Loucy (cell line): ENCODE results near the gene FAM124A.

Source experiments
- H2AFZ ChIP-seq: fragments of 200-600 bp; sonication (generic); 2 replicates; pipeline ENCODE4 v1.6.0; 2016; ENCODE audit warnings: antibody characterized with exemption, mild to moderate bottlenecking, low read length, moderate library complexity
- H3F3A ChIP-seq: fragments of 200-600 bp; 2 replicates; pipeline ENCODE4 v1.6.0; 2016; ENCODE audit warnings: antibody characterized with exemption, low read depth, mild to moderate bottlenecking
- H3K27me3 ChIP-seq: fragments of 200-600 bp; sonication (generic); 2 replicates; pipeline ENCODE4 v1.6.1; 2014; ENCODE audit warnings: low read length, mild to moderate bottlenecking; ENCODE audit not compliant: insufficient read depth, poor library complexity, severe bottlenecking
- H3K36me3 ChIP-seq: fragments of 200-600 bp; sonication (generic); 2 replicates; pipeline ENCODE4 v1.6.1; 2016; ENCODE audit warnings: low read length; ENCODE audit not compliant: insufficient read depth
- H3K4me1 ChIP-seq: fragments of 200-600 bp; sonication (generic); 2 replicates; pipeline ENCODE4 v1.5.1; 2014; ENCODE audit warnings: low read length, mild to moderate bottlenecking; ENCODE audit not compliant: insufficient read depth, poor library complexity, severe bottlenecking
- H3K4me2 ChIP-seq: fragments of 200-600 bp; sonication (generic); 2 replicates; pipeline ENCODE4 v1.6.0; 2014; ENCODE audit warnings: antibody characterized with exemption, low read length, low read depth, mild to moderate bottlenecking; ENCODE audit not compliant: poor library complexity, severe bottlenecking
- H3K4me3 ChIP-seq: fragments of 200-600 bp; sonication (generic); 2 replicates; pipeline ENCODE4 v1.5.1; 2014; ENCODE audit warnings: low read length, mild to moderate bottlenecking, mixed read lengths; ENCODE audit not compliant: poor library complexity, severe bottlenecking
- H3K79me2 ChIP-seq: fragments of 200-600 bp; sonication (generic); 2 replicates; pipeline ENCODE4 v1.6.1; 2014; ENCODE audit warnings: low read length; ENCODE audit not compliant: insufficient read depth
- H3K9ac ChIP-seq: fragments of 200-600 bp; sonication (generic); 2 replicates; pipeline ENCODE4 v1.6.0; 2014; ENCODE audit warnings: mild to moderate bottlenecking, low read depth, low read length, moderate library complexity; ENCODE audit not compliant: poor library complexity, severe bottlenecking
- H3K9me2 ChIP-seq: fragments of 200-600 bp; sonication (generic); replicated peaks from 2 replicates; pipeline ENCODE4 v1.6.1; 2016; ENCODE audit warnings: low read depth, low read length, mixed read lengths
- H3K9me3 ChIP-seq: fragments of 200-600 bp; sonication (generic); 2 replicates; pipeline ENCODE4 v1.6.1; 2014; ENCODE audit warnings: mild to moderate bottlenecking, antibody characterized with exemption, low read length, low read depth; ENCODE audit not compliant: insufficient read depth
- H4K20me1 ChIP-seq: fragments of 200-600 bp; sonication (generic); 2 replicates; pipeline ENCODE4 v1.6.0; 2014; ENCODE audit warnings: antibody characterized with exemption, low read length, mild to moderate bottlenecking; ENCODE audit not compliant: insufficient read depth, poor library complexity, severe bottlenecking
- CTCF ChIP-seq: fragments of 200-600 bp; sonication (generic); conservative IDR thresholded peaks from 2 replicates; pipeline ENCODE4 v1.5.1; 2014; ENCODE audit warnings: mild to moderate bottlenecking, antibody characterized with exemption, low read length
- EZH2phosphoT487 ChIP-seq: fragments of 200-600 bp; IDR thresholded peaks from 2 replicates; pipeline ENCODE4 v1.6.1; 2018; ENCODE audit warnings: antibody characterized with exemption, mild to moderate bottlenecking, moderate library complexity, borderline replicate concordance

Gene FAM124A, protein sequence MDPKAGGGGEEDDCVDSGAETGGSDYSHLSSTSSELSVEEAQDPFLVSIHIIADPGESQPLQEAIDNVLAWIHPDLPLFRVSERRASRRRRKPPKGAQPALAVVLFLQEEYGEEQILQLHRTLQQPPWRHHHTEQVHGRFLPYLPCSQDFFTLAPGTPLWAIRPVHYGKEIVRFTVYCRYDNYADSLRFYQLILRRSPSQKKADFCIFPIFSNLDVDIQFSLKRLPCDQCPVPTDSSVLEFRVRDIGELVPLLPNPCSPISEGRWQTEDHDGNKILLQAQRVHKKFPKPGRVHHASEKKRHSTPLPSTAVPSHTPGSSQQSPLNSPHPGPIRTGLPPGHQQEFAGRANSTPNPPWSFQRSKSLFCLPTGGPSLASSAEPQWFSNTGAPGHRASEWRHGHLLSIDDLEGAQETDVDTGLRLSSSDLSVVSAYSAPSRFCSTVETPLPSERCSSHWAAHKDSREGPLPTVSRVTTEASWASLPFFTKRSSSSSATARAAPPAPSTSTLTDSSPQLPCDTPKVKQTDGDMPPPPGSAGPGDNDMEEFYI

GRCh38 chr13:51222037-51222685 lies at the start of gene FAM124A:
Gene FAM124A, plus strand, starts transcription at chr13:51222398. Its CDS starts 104 bp downstream, at chr13:51222502.
- Histone ChIP-seq H3K4me2 (peak within 1 kb of the TSS; percentile 91), H3K4me1 (peaks cover 4% of the 10 kb centered on the region), H3K9ac (peak within 1 kb of the TSS; percentile 44), H3K9me3 (no peaks in the 10 kb centered on the region), H3K79me2 (no peaks in the 10 kb centered on the region), H3K4me3 (peak within 1 kb of the TSS; percentile 77), H3K27me3 (peaks cover 26% of the 10 kb centered on the region), H2AFZ (peak within 1 kb of the TSS; percentile 92), H4K20me1 (no peaks in the 10 kb centered on the region), H3K9me2 (no peaks in the 10 kb centered on the region), H3K36me3 (no peaks in the 10 kb centered on the region), H3F3A (no peaks in the 10 kb centered on the region)
- TF ChIP-seq CTCF (no peak), EZH2phosphoT487 (no peak)

DNA sequence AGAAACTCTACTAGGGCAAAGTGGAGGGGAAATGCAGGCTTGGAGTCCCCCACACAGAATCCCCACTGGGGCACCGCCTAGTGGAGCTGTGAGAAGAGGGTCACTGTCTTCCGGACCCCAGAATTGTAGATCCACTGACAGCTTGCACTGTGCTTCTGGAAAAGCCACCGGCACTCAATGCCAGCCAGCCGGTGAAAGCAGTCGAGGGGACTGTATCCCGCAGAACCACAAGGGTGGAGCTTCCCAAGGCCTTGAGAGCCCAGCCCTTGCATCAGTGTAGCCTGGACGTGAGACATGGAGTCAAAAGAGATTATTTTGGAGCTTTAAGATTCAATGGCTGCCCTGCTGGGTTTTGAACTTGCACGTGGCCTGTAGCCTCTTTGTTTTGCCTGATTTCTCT lies 47.2 kb upstream of the FAM124A start:
- H3F3A ChIP-seq = no peaks in the 10 kb centered on the region
- no peak overlapping the region for H3K9ac ChIP-seq
- H3K4me3 ChIP-seq = no peak overlapping the region
- H3K9me3 ChIP-seq = 0 out of 2 replicates have a peak, but pooled peaks cover 3% of the 10 kb centered on the region
- H3K9me2 ChIP-seq = no peaks in the 10 kb centered on the region
- H2AFZ ChIP-seq = no peak overlapping the region
- H3K79me2 ChIP-seq = no peaks in the 10 kb centered on the region
- no peaks in the 10 kb centered on the region for H3K36me3 ChIP-seq
- TF ChIP-seq CTCF (no peak), EZH2phosphoT487 (no peak)
- no peaks in the 10 kb centered on the region for H4K20me1 ChIP-seq
- H3K4me1 ChIP-seq = no peaks in the 10 kb centered on the region
- peaks cover 7% of the 10 kb centered on the region for H3K27me3 ChIP-seq
- H3K4me2 ChIP-seq = no peak overlapping the region

GRCh38 chr13:51175639-51176038 lies 46.6 kb upstream of the FAM124A start:
- no peaks in the 10 kb centered on the region for H3F3A ChIP-seq
- no peaks in the 10 kb centered on the region for H3K36me3 ChIP-seq
- H4K20me1 ChIP-seq = no peaks in the 10 kb centered on the region
- H3K27me3 ChIP-seq = peaks cover 14% of the 10 kb centered on the region
- H3K4me2 ChIP-seq = no peak overlapping the region
- TF ChIP-seq CTCF = no peak
- TF ChIP-seq EZH2phosphoT487 = no peak
- 0 out of 2 replicates have a peak, but pooled peaks cover 3% of the 10 kb centered on the region for H3K9me3 ChIP-seq
- H3K4me3 ChIP-seq = no peak overlapping the region
- no peaks in the 10 kb centered on the region for H3K4me1 ChIP-seq
- H3K79me2 ChIP-seq = no peaks in the 10 kb centered on the region
- no peak overlapping the region for H2AFZ ChIP-seq
- no peaks in the 10 kb centered on the region for H3K9me2 ChIP-seq
- no peak overlapping the region for H3K9ac ChIP-seq
